Measurements from ENCODE around the gene COMMD3. TPM values are rescaled to one million over a fixed set of nuclear protein-coding genes. Genes with fewer than 3 reads are reported as not detected.
A peak's percentile ranks its signal among the peaks of the same experiment; 100 is the strongest.

The COMMD3 gene
- total and polyA plus RNA-seq, 9 of the 15 experiments (the other 6 are each of a cell fraction or from before 2014, with no cell fraction given), result 50.7 to 217 (median 80.1) TPM

GRCh38 chr10:22316286-22317075, at the start of gene COMMD3 (continued):
- TF ChIP-seq RERE (CRISPR knock-in tag; IDR thresholded peaks at IDR 0.05; ENCODE audit: borderline replicate concordance) (0 out of 2 replicates have a peak, but pooled peaks have one; percentile 70), PREB (CRISPR knock-in tag; IDR thresholded peaks at IDR 0.05) (no peak), ESRRB (CRISPR knock-in tag; IDR thresholded peaks at IDR 0.05; ENCODE audit: borderline replicate concordance) (no peak), LARP7 (IDR thresholded peaks at IDR 0.05) (no peak), XRCC5 (IDR thresholded peaks at IDR 0.05; ENCODE audit: low read depth, low read length) (no peak), MLLT1 (IDR thresholded peaks at IDR 0.05) (peak; percentile 71 to 87), NCOA4 (IDR thresholded peaks at IDR 0.05; ENCODE audit: partially characterized antibody) (no peak), SIN3A (IDR thresholded peaks at IDR 0.05; ENCODE audit: borderline replicate concordance in 2 of 2, control insufficient read depth in 1 of 2, low read depth in 2 of 2, low read length in 2 of 2) (peak in 1 of 2 experiments; percentile 78; a peak in 1 of 4 replicates), MNT (conservative IDR thresholded peaks at IDR 0.05) (peak; percentile 57 to 84), NFRKB (IDR thresholded peaks at IDR 0.05; ENCODE audit: low read depth) (peak; percentile 48; the same call in 1 of the 2 replicates), ZNF764 (CRISPR knock-in tag; IDR thresholded peaks at IDR 0.05; ENCODE audit: low read depth) (no peak), ZNF239 (CRISPR knock-in tag; IDR thresholded peaks at IDR 0.05) (no peak), ZNF586 (CRISPR knock-in tag; conservative IDR thresholded peaks at IDR 0.05) (no peak), NFIX (CRISPR knock-in tag; IDR thresholded peaks at IDR 0.05; ENCODE audit: low read depth) (no peak), ZNF217 (CRISPR knock-in tag; IDR thresholded peaks at IDR 0.05) (no peak), ZNF316 (IDR thresholded peaks at IDR 0.05) (no peak), GATAD2B (IDR thresholded peaks at IDR 0.05; ENCODE audit: borderline replicate concordance) (0 out of 2 replicates have a peak, but pooled peaks have one; percentile 62), ZBTB1 (CRISPR knock-in tag; IDR thresholded peaks at IDR 0.05; ENCODE audit: borderline replicate concordance, low read depth) (no peak)

Measured in K562 (cell line).